Activated CD4-positive, alpha-beta T cell treated with anti-CD3 and anti-CD28 coated beads, Interleukin-2, amount 50 U/mL, for 16 hours (primary cell): ENCODE measurements around the gene CRYBG2.
A peak's percentile ranks its signal among the peaks of the same experiment; 100 is the strongest.
"Not testable (repeated sequence)": the region's sequence is repeated elsewhere in the genome, so short reads cannot be mapped to it uniquely, and the experiment has no call there.

Source experiments
- DNase-seq: peaks from one replicate; pipeline ENCODE4 v3.0.0-alpha.2; 2020

CRYBG2 gene

GRCh38 chr1:26317612-26318337 lies 36.2 kb downstream of the CRYBG2 start, which contains the start of gene CD52:
TSS of gene CD52 (plus strand) at chr1:26317958. CDS start at chr1:26318018, 60 bp downstream.
- DNase-seq: peak; percentile 87

- no peak for DNase-seq
These were observed 36.8 kb downstream of the CRYBG2 start for GRCh38 chr1:26317146-26317545.

- no peak for DNase-seq
These were observed 37.8 kb downstream of the CRYBG2 start for GRCh38 chr1:26315874-26316850.

- DNase-seq: no peak
These were observed 39.4 kb downstream of the CRYBG2 start for GRCh38 chr1:26314501-26314900.

GRCh38 chr1:26307966-26308899 lies 45.7 kb downstream of the CRYBG2 start:
- peak; percentile 56 for DNase-seq

- DNase-seq: peak; percentile 45
These were observed 46.6 kb downstream of the CRYBG2 start for GRCh38 chr1:26307363-26307781.

- DNase-seq: peak; percentile 98
These were observed 47.4 kb downstream of the CRYBG2 start, which contains the start of gene UBXN11 for GRCh38 chr1:26306290-26307229. TSS of gene UBXN11 (minus strand) at chr1:26306636. CDS start at chr1:26302883, 3,753 bp downstream.

GRCh38 chr1:26305667-26306289 lies 48.2 kb downstream of the CRYBG2 start:
- DNase-seq: no peak

- no peak for DNase-seq
These were observed 51.1 kb downstream of the CRYBG2 start for GRCh38 chr1:26302733-26303405.

GRCh38 chr1:26300578-26301275 lies 53.2 kb downstream of the CRYBG2 start:
- DNase-seq: no peak

GRCh38 chr1:26297791-26298124 lies 56.2 kb downstream of the CRYBG2 start:
- no peak for DNase-seq

- no peak for DNase-seq
These were observed 56.7 kb downstream of the CRYBG2 start for GRCh38 chr1:26297057-26297790.

GRCh38 chr1:26296340-26297056 lies 57.4 kb downstream of the CRYBG2 start:
- no peak for DNase-seq

GRCh38 chr1:26295194-26296138 lies 58.5 kb downstream of the CRYBG2 start:
- DNase-seq: no peak

GRCh38 chr1:26293911-26294463 lies 59.9 kb downstream of the CRYBG2 start:
- no peak for DNase-seq

- DNase-seq: not testable (repeated sequence)
These were observed 61.2 kb downstream of the CRYBG2 start for GRCh38 chr1:26292735-26293134.

GRCh38 chr1:26291939-26292338 lies 62.0 kb downstream of the CRYBG2 start:
- no peak for DNase-seq
